Panc1 (cell line): Measurements from ENCODE around the gene MAP2K5. TPM values are rescaled to one million over a fixed set of nuclear protein-coding genes. Genes with fewer than 3 reads are reported as not detected.

Source experiments
- ATAC-seq: fragments of 200-7000 bp; cut with Tn5 transposase; 2 replicates; pipeline ENCODE4 v1.9.1; 2020; ENCODE audit warnings: mild to moderate bottlenecking, moderate library complexity
- BruUV-seq: library from RNA; stranded (reverse); fragments of 400-500 nt; replicated peaks from 2 replicates; lab custom pipeline; 2021; lab: Mats Ljungman, UMichigan
- CTCF ChIA-PET: fragments of 300-600 bp; sonication (Branson Sonifier 250); formaldehyde crosslinking; loops from one replicate; lab custom pipeline; 2022; ENCODE audit warnings: antibody characterized with exemption; lab: Charles Lee
- POLR2A ChIA-PET: fragments of 300-600 bp; sonication (Branson Sonifier 250); formaldehyde crosslinking; loops from one replicate; lab custom pipeline; 2022; ENCODE audit warnings: antibody characterized with exemption; lab: Charles Lee
- DNase-seq: peaks from one replicate; pipeline ENCODE4 v3.0.0-alpha.2; 2010; ENCODE audit warnings: low read depth, low spot score
- H3K27ac ChIP-seq: 2 replicates; pipeline ENCODE4 v1.5.1; 2011; ENCODE audit warnings: mild to moderate bottlenecking, low read length, inconsistent platforms
- H3K27me3 ChIP-seq: fragments of 200-500 bp; sonication (Bioruptor generic); 2 replicates; pipeline ENCODE4 v1.6.0; 2014; ENCODE audit warnings: low read length, inconsistent platforms; ENCODE audit not compliant: control insufficient read depth, insufficient read depth
- H3K36me3 ChIP-seq: fragments of 200-500 bp; sonication (Bioruptor generic); 2 replicates; pipeline ENCODE4 v1.5.1; 2014; ENCODE audit warnings: inconsistent platforms, mild to moderate bottlenecking, low read length, moderate library complexity; ENCODE audit not compliant: control insufficient read depth, insufficient read depth
- H3K4me1 ChIP-seq: 2 replicates; pipeline ENCODE4 v1.5.1; 2011; ENCODE audit warnings: inconsistent platforms, mild to moderate bottlenecking, low read length, moderate library complexity; ENCODE audit not compliant: control insufficient read depth, insufficient read depth
- H3K4me3 ChIP-seq, 2 experiments: 2 replicates each; pipeline ENCODE4 v1.5.1; 2011 to 2012; ENCODE audit warnings: low read depth in 2 of 2, low read length in 2 of 2, mild to moderate bottlenecking in 2 of 2, inconsistent platforms in 1 of 2, moderate library complexity in 1 of 2
- H3K9me3 ChIP-seq: fragments of 200-500 bp; sonication (Bioruptor generic); 2 replicates; pipeline ENCODE4 v1.5.1; 2014; ENCODE audit warnings: low read depth, mild to moderate bottlenecking, inconsistent platforms, low read length, moderate library complexity; ENCODE audit not compliant: control insufficient read depth, insufficient read depth
- POLR2AphosphoS5 ChIP-seq: IDR thresholded peaks from 2 replicates; pipeline ENCODE4 v1.6.1; 2012; ENCODE audit warnings: mild to moderate bottlenecking, low read depth, low read length, moderate library complexity
- SIN3A ChIP-seq: IDR thresholded peaks from 2 replicates; pipeline ENCODE4 v1.6.1; 2012; ENCODE audit warnings: low read depth, mild to moderate bottlenecking, low read length, moderate library complexity, borderline replicate concordance; ENCODE audit not compliant: insufficient read depth
- TCF7L2 ChIP-seq: IDR thresholded peaks from 2 replicates; pipeline ENCODE4 v1.6.1; 2011; ENCODE audit warnings: mild to moderate bottlenecking, low read depth, low read length, inconsistent platforms
- in situ Hi-C: cut with HindIII; loops from 2 replicates; pipeline ENCODE4 v1.10.0; 2016; ENCODE audit warnings: low sequenced_read_pairs, low pct_unique_long_range_greater_than_20kb
- intact Hi-C: fragments of 100-400 bp; cut with micrococcal nuclease; formaldehyde crosslinking; loops from one replicate; pipeline ENCODE4 v1.10.0; 2022; ENCODE audit not compliant: unreplicated experiment
- total RNA-seq: library from RNA; stranded (reverse); gene quantifications from one replicate; pipeline ENCODE4 v1.2.1, GENCODE V29; 2021; ENCODE audit not compliant: unreplicated experiment
- TF ChIP-seq, protein P1 (sequence below): fragments of 450-650 bp; IDR thresholded peaks from 2 replicates; pipeline ENCODE4 v1.5.1; 2017; ENCODE audit warnings: mild to moderate bottlenecking
- TF ChIP-seq, protein P2 (sequence below), 2 experiments: IDR thresholded peaks; 2 replicates each; pipeline ENCODE4 v1.6.1; 2011 to 2012; ENCODE audit warnings: low read depth in 2 of 2, control low read depth in 1 of 2, low read length in 1 of 2, mild to moderate bottlenecking in 1 of 2, moderate library complexity in 1 of 2; ENCODE audit not compliant: insufficient read depth in 1 of 2

The MAP2K5 gene
- total RNA-seq, 1 experiment from 2014 or later, result 18.3 TPM

DNA sequence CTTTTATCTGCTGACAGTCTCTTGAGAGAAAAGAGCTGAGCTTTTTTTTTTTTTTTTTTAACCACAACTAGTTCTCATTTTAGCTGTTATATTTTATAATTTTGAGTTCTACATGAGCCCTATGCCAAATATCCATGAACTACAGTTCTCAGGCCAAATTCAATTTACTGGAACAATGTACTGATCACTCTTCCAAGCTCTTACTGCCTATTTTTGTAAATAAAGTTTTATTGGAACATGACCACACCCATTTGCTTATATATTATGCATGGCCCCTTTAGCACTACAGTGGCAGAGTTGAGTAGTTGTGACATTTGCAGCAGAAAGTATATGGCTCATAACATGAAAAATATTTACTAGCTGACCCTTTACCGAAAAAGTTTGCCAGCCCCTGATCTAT, 153.6 kb downstream of the MAP2K5 start:
- POLR2A ChIA-PET, result no interaction called here
- Histone ChIP-seq H3K4me1 (no peaks in the 10 kb centered on the region), H3K4me3 (no peak overlapping the region), H3K36me3 (no peaks in the 10 kb centered on the region), H3K27me3 (no peaks in the 10 kb centered on the region), H3K9me3 (no peaks in the 10 kb centered on the region), H3K27ac (no peak overlapping the region)
- intact Hi-C loops, result no loop called here
- ATAC-seq (no peak), DNase-seq (no peak)
- CTCF ChIA-PET, result interaction anchor here (0.6 to 0.7 kb wide), 2 partner anchors 20 to 94 kb away, joined by 3 read pairs; no protein-coding TSS in a partner anchor
- TF ChIP-seq, protein P1, sequence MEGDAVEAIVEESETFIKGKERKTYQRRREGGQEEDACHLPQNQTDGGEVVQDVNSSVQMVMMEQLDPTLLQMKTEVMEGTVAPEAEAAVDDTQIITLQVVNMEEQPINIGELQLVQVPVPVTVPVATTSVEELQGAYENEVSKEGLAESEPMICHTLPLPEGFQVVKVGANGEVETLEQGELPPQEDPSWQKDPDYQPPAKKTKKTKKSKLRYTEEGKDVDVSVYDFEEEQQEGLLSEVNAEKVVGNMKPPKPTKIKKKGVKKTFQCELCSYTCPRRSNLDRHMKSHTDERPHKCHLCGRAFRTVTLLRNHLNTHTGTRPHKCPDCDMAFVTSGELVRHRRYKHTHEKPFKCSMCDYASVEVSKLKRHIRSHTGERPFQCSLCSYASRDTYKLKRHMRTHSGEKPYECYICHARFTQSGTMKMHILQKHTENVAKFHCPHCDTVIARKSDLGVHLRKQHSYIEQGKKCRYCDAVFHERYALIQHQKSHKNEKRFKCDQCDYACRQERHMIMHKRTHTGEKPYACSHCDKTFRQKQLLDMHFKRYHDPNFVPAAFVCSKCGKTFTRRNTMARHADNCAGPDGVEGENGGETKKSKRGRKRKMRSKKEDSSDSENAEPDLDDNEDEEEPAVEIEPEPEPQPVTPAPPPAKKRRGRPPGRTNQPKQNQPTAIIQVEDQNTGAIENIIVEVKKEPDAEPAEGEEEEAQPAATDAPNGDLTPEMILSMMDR, result no peak
- no peak for TF ChIP-seq SIN3A
- TF ChIP-seq TCF7L2, result no peak
- TF ChIP-seq, protein P2, sequence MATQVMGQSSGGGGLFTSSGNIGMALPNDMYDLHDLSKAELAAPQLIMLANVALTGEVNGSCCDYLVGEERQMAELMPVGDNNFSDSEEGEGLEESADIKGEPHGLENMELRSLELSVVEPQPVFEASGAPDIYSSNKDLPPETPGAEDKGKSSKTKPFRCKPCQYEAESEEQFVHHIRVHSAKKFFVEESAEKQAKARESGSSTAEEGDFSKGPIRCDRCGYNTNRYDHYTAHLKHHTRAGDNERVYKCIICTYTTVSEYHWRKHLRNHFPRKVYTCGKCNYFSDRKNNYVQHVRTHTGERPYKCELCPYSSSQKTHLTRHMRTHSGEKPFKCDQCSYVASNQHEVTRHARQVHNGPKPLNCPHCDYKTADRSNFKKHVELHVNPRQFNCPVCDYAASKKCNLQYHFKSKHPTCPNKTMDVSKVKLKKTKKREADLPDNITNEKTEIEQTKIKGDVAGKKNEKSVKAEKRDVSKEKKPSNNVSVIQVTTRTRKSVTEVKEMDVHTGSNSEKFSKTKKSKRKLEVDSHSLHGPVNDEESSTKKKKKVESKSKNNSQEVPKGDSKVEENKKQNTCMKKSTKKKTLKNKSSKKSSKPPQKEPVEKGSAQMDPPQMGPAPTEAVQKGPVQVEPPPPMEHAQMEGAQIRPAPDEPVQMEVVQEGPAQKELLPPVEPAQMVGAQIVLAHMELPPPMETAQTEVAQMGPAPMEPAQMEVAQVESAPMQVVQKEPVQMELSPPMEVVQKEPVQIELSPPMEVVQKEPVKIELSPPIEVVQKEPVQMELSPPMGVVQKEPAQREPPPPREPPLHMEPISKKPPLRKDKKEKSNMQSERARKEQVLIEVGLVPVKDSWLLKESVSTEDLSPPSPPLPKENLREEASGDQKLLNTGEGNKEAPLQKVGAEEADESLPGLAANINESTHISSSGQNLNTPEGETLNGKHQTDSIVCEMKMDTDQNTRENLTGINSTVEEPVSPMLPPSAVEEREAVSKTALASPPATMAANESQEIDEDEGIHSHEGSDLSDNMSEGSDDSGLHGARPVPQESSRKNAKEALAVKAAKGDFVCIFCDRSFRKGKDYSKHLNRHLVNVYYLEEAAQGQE (IDR thresholded peaks at IDR 0.05; ENCODE audit: insufficient read depth in 1 of 2, low read depth in 2 of 2, low read length in 1 of 2), result no peak
- no peak for TF ChIP-seq POLR2AphosphoS5
- in situ Hi-C loops, result no loop called here
- no TSS peak for BruUV-seq

DNA sequence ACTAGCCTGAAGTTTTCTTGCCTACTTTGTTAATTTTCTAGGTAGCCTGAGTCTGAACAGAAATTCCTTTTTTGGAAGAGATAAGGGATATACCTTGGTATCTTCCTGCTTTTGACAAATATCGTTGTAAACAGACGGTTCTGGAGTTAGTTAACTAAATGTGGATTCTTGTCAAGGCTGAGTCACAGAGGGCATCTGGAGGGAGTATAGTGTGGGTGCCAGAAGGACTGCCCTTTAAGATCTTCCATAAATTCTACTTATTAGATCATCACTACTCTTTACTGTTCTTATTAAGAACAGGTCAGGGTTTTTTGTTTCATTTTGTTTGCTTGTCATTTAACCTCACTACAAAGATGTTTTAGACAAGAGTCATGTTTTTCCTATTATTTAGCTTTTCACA, 157.5 kb downstream of the MAP2K5 start:
- BruUV-seq, result no TSS peak
- H3K4me1 ChIP-seq, result no peaks in the 10 kb centered on the region
- DNase-seq, result no peak
- no peaks in the 10 kb centered on the region for H3K27me3 ChIP-seq
- H3K36me3 ChIP-seq, result no peaks in the 10 kb centered on the region
- H3K27ac ChIP-seq, result no peak overlapping the region
- H3K4me3 ChIP-seq, result no peak overlapping the region
- no peak for ATAC-seq
- no peaks in the 10 kb centered on the region for H3K9me3 ChIP-seq
- in situ Hi-C loops, result no loop called here
- no peak for TF ChIP-seq SIN3A
- TF ChIP-seq POLR2AphosphoS5, result no peak
- TF ChIP-seq, protein P2 (IDR thresholded peaks at IDR 0.05; ENCODE audit: insufficient read depth in 1 of 2, low read depth in 2 of 2, low read length in 1 of 2), result no peak
- TF ChIP-seq, protein P1, result no peak
- TF ChIP-seq TCF7L2, result no peak
- intact Hi-C loops, result no loop called here
- POLR2A ChIA-PET, result no interaction called here
- CTCF ChIA-PET, result no interaction called here
